Measurements from ENCODE around the gene AGBL4. TPM values are rescaled to one million over a fixed set of nuclear protein-coding genes. Genes with fewer than 3 reads are reported as not detected.

AGBL4 gene
- polyA plus RNA-seq, 1 donor (not counting 4 experiments of a cell fraction or from before 2014, with no cell fraction given) = not detected

DNA sequence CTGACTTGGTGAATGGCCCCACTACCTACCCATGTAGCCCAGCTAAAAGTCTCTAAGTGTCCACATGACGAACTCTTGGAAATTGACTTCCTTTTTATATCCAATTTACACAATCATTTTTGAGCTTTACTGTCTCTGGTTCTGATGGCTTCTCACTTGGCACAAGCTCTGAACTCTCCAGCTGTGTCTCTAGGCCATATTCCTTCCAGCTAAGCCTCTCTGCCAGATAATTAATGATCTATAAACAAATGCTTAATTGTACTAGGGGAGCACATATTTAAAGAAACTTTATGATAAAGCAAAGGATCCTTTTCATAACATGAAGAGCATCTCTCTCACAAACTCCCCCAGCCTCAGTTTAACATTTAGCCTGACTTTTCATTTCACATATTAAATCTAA is 1230.8 kb downstream of the AGBL4 start:
- Histone ChIP-seq H3K9ac (ENCODE audit: control insufficient read depth, extremely low read depth, insufficient read depth, low read length) (no peak overlapping the region), H3K36me3 (ENCODE audit: control insufficient read depth in 2 of 2, extremely low read depth in 1 of 2, insufficient read depth in 2 of 2, low read length in 2 of 2) (no peaks in the 10 kb centered on the region), H3K4me2 (ENCODE audit: control insufficient read depth, extremely low read depth, insufficient read depth, low read depth, low read length) (no peak overlapping the region), H3K27ac (ENCODE audit: control insufficient read depth, insufficient read depth, low read length) (no peak overlapping the region), H3K27me3 (ENCODE audit: control insufficient read depth, extremely low read depth, insufficient read depth, low read length) (no peaks in the 10 kb centered on the region), H3K9me3 (ENCODE audit: control insufficient read depth, low read depth, low read length) (no peaks in the 10 kb centered on the region), H3K4me3 (ENCODE audit: control insufficient read depth in 2 of 3, extremely low read depth in 1 of 3, insufficient read depth in 2 of 3, low read depth in 1 of 3, low read length in 3 of 3) (no peak overlapping the region), H3K4me1 (ENCODE audit: control insufficient read depth, extremely low read depth, insufficient read depth, low read length) (peaks cover 2% of the 10 kb centered on the region), H4K20me1 (ENCODE audit: control insufficient read depth, extremely low read depth, insufficient read depth, low read length) (no peaks in the 10 kb centered on the region), H3K9me1 (ENCODE audit: control insufficient read depth, extremely low read depth, insufficient read depth, low read length) (no peaks in the 10 kb centered on the region), H3K79me2 (ENCODE audit: control insufficient read depth, insufficient read depth, low read length) (no peaks in the 10 kb centered on the region), H2AFZ (ENCODE audit: control insufficient read depth, low read length) (no peak overlapping the region)
- no peak for DNase-seq (ENCODE audit: low read depth, low spot score)
- FAIRE-seq = no peak
- dilution Hi-C loops (cut with MboI; ENCODE audit: extremely low pct_ligation_motif_present, low sequenced_read_pairs) = no loop called here
- TF ChIP-seq, protein P1, sequence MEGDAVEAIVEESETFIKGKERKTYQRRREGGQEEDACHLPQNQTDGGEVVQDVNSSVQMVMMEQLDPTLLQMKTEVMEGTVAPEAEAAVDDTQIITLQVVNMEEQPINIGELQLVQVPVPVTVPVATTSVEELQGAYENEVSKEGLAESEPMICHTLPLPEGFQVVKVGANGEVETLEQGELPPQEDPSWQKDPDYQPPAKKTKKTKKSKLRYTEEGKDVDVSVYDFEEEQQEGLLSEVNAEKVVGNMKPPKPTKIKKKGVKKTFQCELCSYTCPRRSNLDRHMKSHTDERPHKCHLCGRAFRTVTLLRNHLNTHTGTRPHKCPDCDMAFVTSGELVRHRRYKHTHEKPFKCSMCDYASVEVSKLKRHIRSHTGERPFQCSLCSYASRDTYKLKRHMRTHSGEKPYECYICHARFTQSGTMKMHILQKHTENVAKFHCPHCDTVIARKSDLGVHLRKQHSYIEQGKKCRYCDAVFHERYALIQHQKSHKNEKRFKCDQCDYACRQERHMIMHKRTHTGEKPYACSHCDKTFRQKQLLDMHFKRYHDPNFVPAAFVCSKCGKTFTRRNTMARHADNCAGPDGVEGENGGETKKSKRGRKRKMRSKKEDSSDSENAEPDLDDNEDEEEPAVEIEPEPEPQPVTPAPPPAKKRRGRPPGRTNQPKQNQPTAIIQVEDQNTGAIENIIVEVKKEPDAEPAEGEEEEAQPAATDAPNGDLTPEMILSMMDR (optimal IDR thresholded peaks at IDR 0.05 in 1 of 3, IDR thresholded peaks at IDR 0.05 in 1 of 3, conservative IDR thresholded peaks at IDR 0.05 in 1 of 3; ENCODE audit: extremely low read depth in 1 of 3, insufficient read depth in 2 of 3, low read length in 3 of 3) = no peak
- TF ChIP-seq EZH2 (IDR thresholded peaks at IDR 0.05; ENCODE audit: low read length) = no peak

DNA sequence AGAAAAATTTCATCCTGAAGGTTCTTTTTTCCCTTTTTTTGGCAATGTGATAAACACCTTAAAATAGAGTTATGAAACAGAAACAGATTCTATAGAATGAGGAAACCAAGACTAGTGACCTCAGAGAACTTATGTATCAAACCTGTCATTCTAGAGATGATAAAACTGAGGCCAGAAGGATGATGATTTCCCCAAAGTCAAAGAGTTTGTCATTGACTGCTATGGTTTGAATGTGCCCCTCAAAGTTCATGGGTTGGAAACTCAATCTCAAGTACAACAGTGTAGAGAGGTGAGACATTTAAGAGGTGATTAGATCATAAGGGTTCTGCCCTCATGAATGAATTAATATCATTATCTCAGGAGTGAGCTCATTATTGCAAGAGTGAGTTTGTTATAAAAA is 1233.4 kb downstream of the AGBL4 start:
- Histone ChIP-seq H3K4me1 (ENCODE audit: control insufficient read depth, extremely low read depth, insufficient read depth, low read length) (peaks cover 2% of the 10 kb centered on the region), H3K4me3 (ENCODE audit: control insufficient read depth in 2 of 3, extremely low read depth in 1 of 3, insufficient read depth in 2 of 3, low read depth in 1 of 3, low read length in 3 of 3) (no peak overlapping the region), H3K9me1 (ENCODE audit: control insufficient read depth, extremely low read depth, insufficient read depth, low read length) (no peaks in the 10 kb centered on the region), H3K4me2 (ENCODE audit: control insufficient read depth, extremely low read depth, insufficient read depth, low read depth, low read length) (no peak overlapping the region), H2AFZ (ENCODE audit: control insufficient read depth, low read length) (no peak overlapping the region), H3K27ac (ENCODE audit: control insufficient read depth, insufficient read depth, low read length) (no peak overlapping the region), H3K27me3 (ENCODE audit: control insufficient read depth, extremely low read depth, insufficient read depth, low read length) (no peaks in the 10 kb centered on the region), H3K9ac (ENCODE audit: control insufficient read depth, extremely low read depth, insufficient read depth, low read length) (no peak overlapping the region), H3K36me3 (ENCODE audit: control insufficient read depth in 2 of 2, extremely low read depth in 1 of 2, insufficient read depth in 2 of 2, low read length in 2 of 2) (no peaks in the 10 kb centered on the region), H3K9me3 (ENCODE audit: control insufficient read depth, low read depth, low read length) (no peaks in the 10 kb centered on the region), H3K79me2 (ENCODE audit: control insufficient read depth, insufficient read depth, low read length) (no peaks in the 10 kb centered on the region), H4K20me1 (ENCODE audit: control insufficient read depth, extremely low read depth, insufficient read depth, low read length) (no peaks in the 10 kb centered on the region)
- dilution Hi-C loops (cut with MboI; ENCODE audit: extremely low pct_ligation_motif_present, low sequenced_read_pairs) = no loop called here
- DNase-seq (ENCODE audit: low read depth, low spot score) = no peak
- no peak for FAIRE-seq
- TF ChIP-seq, protein P1 (optimal IDR thresholded peaks at IDR 0.05 in 1 of 3, IDR thresholded peaks at IDR 0.05 in 1 of 3, conservative IDR thresholded peaks at IDR 0.05 in 1 of 3; ENCODE audit: extremely low read depth in 1 of 3, insufficient read depth in 2 of 3, low read length in 3 of 3) = no peak
- no peak for TF ChIP-seq EZH2 (IDR thresholded peaks at IDR 0.05; ENCODE audit: low read length)

All from keratinocyte (primary cell).